Measurements from ENCODE around the gene PSMC1. TPM values are rescaled to one million over a fixed set of nuclear protein-coding genes. Genes with fewer than 3 reads are reported as not detected.

PSMC1 gene
- total and polyA plus RNA-seq, 2 of the 4 experiments (the other 2 are of a cell fraction): 181 to 194 TPM

- Histone ChIP-seq H3K4me2 (ENCODE audit: low read depth, low read length) (no peak overlapping the region), H3K56ac (ENCODE audit: extremely low read depth, insufficient read depth, low read length) (no peak overlapping the region), H3K18ac (ENCODE audit: low read depth, low read length) (no peak overlapping the region), H4K20me1 (ENCODE audit: insufficient read depth, low read length) (no peaks in the 10 kb centered on the region), H3K4me1 (ENCODE audit: control insufficient read depth, insufficient read depth, low read length) (no peaks in the 10 kb centered on the region), H2AFZ (replicated peaks; ENCODE audit: low read length, poor library complexity) (no peak overlapping the region), H3K14ac (replicated peaks; ENCODE audit: low read depth, low read length) (no peak overlapping the region), H3K9me3 (ENCODE audit: control insufficient read depth, insufficient read depth, low read length) (no peaks in the 10 kb centered on the region), H3K27ac (ENCODE audit: insufficient read depth, low read length) (no peak overlapping the region), H2AK5ac (ENCODE audit: low read depth, low read length) (no peak overlapping the region), H3K9ac (ENCODE audit: low read depth, low read length) (no peak overlapping the region), H3K23ac (ENCODE audit: low read depth, low read length) (no peak overlapping the region), H3K27me3 (ENCODE audit: control insufficient read depth, insufficient read depth, low read length) (no peaks in the 10 kb centered on the region), H2BK15ac (ENCODE audit: low read depth, low read length) (no peak overlapping the region), H3K4ac (ENCODE audit: low read depth, low read length) (no peak overlapping the region), H3K9me1 (ENCODE audit: insufficient read depth, low read length) (peaks cover 3% of the 10 kb centered on the region; the same call in 1 of the 2 replicates), H2AK9ac (replicated peaks; ENCODE audit: low read depth, low read length, poor library complexity) (no peak overlapping the region), H4K91ac (ENCODE audit: insufficient read depth, low read depth, low read length) (no peak overlapping the region), H3K4me3 (ENCODE audit: insufficient read depth, low read depth, low read length) (no peak overlapping the region), H4K5ac (ENCODE audit: low read depth, low read length) (no peak overlapping the region), H3K36me3 (ENCODE audit: control insufficient read depth, insufficient read depth, low read length) (peaks cover 18% of the 10 kb centered on the region), H2BK20ac (ENCODE audit: low read depth, low read length) (no peak overlapping the region), H3K79me1 (ENCODE audit: low read depth in 1 of 2, low read length in 2 of 2) (no peaks in the 10 kb centered on the region; a peak in 1 of 4 replicates), H2BK5ac (ENCODE audit: low read depth, low read length, poor library complexity, severe bottlenecking) (no peak overlapping the region), H4K8ac (ENCODE audit: low read depth in 2 of 2, low read length in 2 of 2) (no peak overlapping the region), H2BK120ac (ENCODE audit: low read depth, low read length) (no peak overlapping the region)
- ChIA-PET POLR2A (ENCODE audit: unreplicated experiment) (no interaction called here), CTCF (interaction anchor here (1.4 kb wide), 1 partner anchor 450 kb away, joined by 4 read pairs; no protein-coding TSS in a partner anchor)
- 96% methylated on average over 4 of the region's 7 CpGs; no CpG with 5 or more reads in 1 of the 2 experiments for WGBS, 2 experiments (ENCODE audit: extremely low coverage in 2 of 2, insufficient read length in 1 of 2)
- intact Hi-C loops (cut with micrococcal nuclease): loop anchor here (10.0 kb wide), 1 partner anchor 866 kb away; no protein-coding TSS in a partner anchor
- in situ Hi-C loops (cut with MboI; ENCODE audit: low sequenced_read_pairs): no loop called here
- dilution Hi-C loops (cut with HindIII; ENCODE audit: low sequenced_read_pairs, unreplicated experiment): no loop called here
- TF ChIP-seq NFE2L2 (IDR thresholded peaks at IDR 0.05; ENCODE audit: low read depth, low read length) (no peak), MXI1 (IDR thresholded peaks at IDR 0.05; ENCODE audit: borderline replicate concordance, low read depth, low read length) (no peak), MAFK (IDR thresholded peaks at IDR 0.05; ENCODE audit: low read depth, low read length) (no peak), CEBPB (IDR thresholded peaks at IDR 0.05; ENCODE audit: low read depth, low read length) (no peak), FOS (IDR thresholded peaks at IDR 0.05; ENCODE audit: low read depth, low read length) (no peak), MAZ (IDR thresholded peaks at IDR 0.05; ENCODE audit: borderline replicate concordance, low read depth, low read length) (no peak), BHLHE40 (IDR thresholded peaks at IDR 0.05; ENCODE audit: low read depth, low read length) (no peak), CTCF (conservative IDR thresholded peaks at IDR 0.05; ENCODE audit: low read depth, low read length) (no peak)
- TF ChIP-seq, protein P1, sequence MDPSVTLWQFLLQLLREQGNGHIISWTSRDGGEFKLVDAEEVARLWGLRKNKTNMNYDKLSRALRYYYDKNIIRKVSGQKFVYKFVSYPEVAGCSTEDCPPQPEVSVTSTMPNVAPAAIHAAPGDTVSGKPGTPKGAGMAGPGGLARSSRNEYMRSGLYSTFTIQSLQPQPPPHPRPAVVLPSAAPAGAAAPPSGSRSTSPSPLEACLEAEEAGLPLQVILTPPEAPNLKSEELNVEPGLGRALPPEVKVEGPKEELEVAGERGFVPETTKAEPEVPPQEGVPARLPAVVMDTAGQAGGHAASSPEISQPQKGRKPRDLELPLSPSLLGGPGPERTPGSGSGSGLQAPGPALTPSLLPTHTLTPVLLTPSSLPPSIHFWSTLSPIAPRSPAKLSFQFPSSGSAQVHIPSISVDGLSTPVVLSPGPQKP (IDR thresholded peaks at IDR 0.05; ENCODE audit: borderline replicate concordance, low read depth, low read length): no peak
- ATAC-seq (ENCODE audit: low read depth) (no peak), DNase-seq (no peak)
- no TSS peak for BruUV-seq (replicated peaks)
Observed at GRCh38 chr14:90308561-90308960, 52.2 kb downstream of the PSMC1 start.

Measured in IMR-90 (cell line).